ENCODE measurements around the gene PODXL2.

The PODXL2 gene

GRCh38 chr3:127597020-127597771 lies 31.8 kb upstream of the PODXL2 start:
- Histone ChIP-seq H3K9me3 (ENCODE audit: control insufficient read depth, low read length) (no peaks in the 10 kb centered on the region), H3K4me2 (ENCODE audit: low read length) (peak overlapping the region; percentile 76), H3K27me3 (ENCODE audit: control insufficient read depth, insufficient read depth, low read length) (no peaks in the 10 kb centered on the region), H2AFZ (no peak overlapping the region), H3K27ac (no peak overlapping the region), H3K79me2 (no peaks in the 10 kb centered on the region), H3K36me3 (ENCODE audit: control insufficient read depth, insufficient read depth, low read length) (no peaks in the 10 kb centered on the region), H3K4me3 (ENCODE audit: low read depth, low read length) (no peak overlapping the region), H3K9ac (no peak overlapping the region), H3K4me1 (peaks cover 3% of the 10 kb centered on the region)
- TF ChIP-seq CTCF (IDR thresholded peaks at IDR 0.05): no peak

GRCh38 chr3:127598841-127599570 lies 30.0 kb upstream of the PODXL2 start:
- no peaks in the 10 kb centered on the region for H3K9me3 ChIP-seq (ENCODE audit: control insufficient read depth, low read length)
- H3K36me3 ChIP-seq (ENCODE audit: control insufficient read depth, insufficient read depth, low read length): no peaks in the 10 kb centered on the region
- TF ChIP-seq CTCF (IDR thresholded peaks at IDR 0.05): no peak
- peak overlapping the region; percentile 58 for H3K4me3 ChIP-seq (ENCODE audit: low read depth, low read length)
- H3K79me2 ChIP-seq: no peaks in the 10 kb centered on the region
- H2AFZ ChIP-seq: peak overlapping the region; percentile 68
- H3K27ac ChIP-seq: peak overlapping the region; percentile 42
- H3K27me3 ChIP-seq (ENCODE audit: control insufficient read depth, insufficient read depth, low read length): no peaks in the 10 kb centered on the region
- no peak overlapping the region for H3K9ac ChIP-seq
- peak overlapping the region; percentile 76 for H3K4me2 ChIP-seq (ENCODE audit: low read length)
- H3K4me1 ChIP-seq: peaks cover 3% of the 10 kb centered on the region

DNA sequence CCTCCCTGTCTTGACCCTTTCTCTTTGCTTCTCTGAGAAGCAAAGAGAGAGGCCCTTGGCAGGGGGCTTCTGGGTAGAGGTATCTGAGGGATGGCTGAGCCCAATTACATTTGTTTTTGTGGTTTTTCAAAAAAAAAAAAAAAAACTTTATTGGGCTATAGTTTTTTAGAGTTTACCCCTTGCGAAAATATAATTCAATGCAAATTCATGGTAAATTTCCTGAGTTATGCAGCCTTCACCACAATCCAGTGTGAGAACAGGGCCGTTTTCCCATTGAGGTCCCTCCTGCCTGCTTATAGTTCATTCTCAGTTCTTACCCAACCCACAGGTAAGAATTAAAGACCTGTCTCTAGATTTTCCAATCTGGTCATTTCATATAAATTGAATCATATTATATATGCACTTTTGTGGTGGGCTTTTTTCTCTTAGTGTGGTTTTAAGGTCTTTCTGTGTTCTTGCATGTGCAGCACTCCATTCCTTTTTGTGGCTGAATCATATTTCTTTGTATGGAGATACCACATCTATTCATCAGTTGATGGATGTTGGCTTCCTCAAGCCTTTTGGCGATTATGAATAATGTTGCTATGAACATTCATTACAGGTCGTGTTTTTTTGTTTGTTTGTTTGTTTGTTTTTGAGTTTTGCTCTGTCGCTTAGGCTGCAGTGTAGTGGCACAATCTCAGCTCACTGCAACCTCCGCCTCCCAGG lies 28.1 kb upstream of the PODXL2 start:
- Histone ChIP-seq H3K4me2 (ENCODE audit: low read length) (no peak overlapping the region), H3K27me3 (ENCODE audit: control insufficient read depth, insufficient read depth, low read length) (no peaks in the 10 kb centered on the region), H3K36me3 (ENCODE audit: control insufficient read depth, insufficient read depth, low read length) (no peaks in the 10 kb centered on the region), H2AFZ (no peak overlapping the region), H3K79me2 (no peaks in the 10 kb centered on the region), H3K4me1 (no peaks in the 10 kb centered on the region), H3K9ac (no peak overlapping the region), H3K27ac (no peak overlapping the region), H3K4me3 (ENCODE audit: low read depth, low read length) (no peak overlapping the region), H3K9me3 (ENCODE audit: control insufficient read depth, low read length) (no peaks in the 10 kb centered on the region)
- no peak for TF ChIP-seq CTCF (IDR thresholded peaks at IDR 0.05)

DNA sequence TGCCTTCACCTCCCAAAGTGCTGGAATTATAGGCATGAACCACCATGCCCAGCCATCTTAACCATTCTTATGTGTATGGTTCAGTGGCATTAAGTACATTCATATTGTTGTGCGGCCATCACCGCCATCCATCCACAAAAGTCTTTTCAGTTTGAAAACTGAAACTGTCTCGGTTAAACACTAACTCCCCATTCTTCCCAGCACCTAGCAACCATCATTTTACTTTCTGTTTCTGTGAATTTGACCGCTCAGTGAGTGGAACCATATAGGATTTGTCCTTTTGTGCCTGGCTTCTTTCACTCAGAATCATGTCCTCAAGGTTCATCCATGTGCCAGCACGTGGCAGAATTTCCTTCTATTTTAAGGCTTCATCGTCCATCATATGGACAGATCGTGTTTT lies 24.9 kb upstream of the PODXL2 start:
- TF ChIP-seq CTCF (IDR thresholded peaks at IDR 0.05): no peak
- H3K79me2 ChIP-seq: no peaks in the 10 kb centered on the region

More for the DNA sequence above, 24.9 kb upstream of the PODXL2 start:
- Histone ChIP-seq H3K27ac (no peak overlapping the region), H3K4me3 (ENCODE audit: low read depth, low read length) (no peak overlapping the region), H3K4me1 (no peaks in the 10 kb centered on the region), H2AFZ (no peak overlapping the region), H3K4me2 (ENCODE audit: low read length) (no peak overlapping the region), H3K27me3 (ENCODE audit: control insufficient read depth, insufficient read depth, low read length) (no peaks in the 10 kb centered on the region), H3K36me3 (ENCODE audit: control insufficient read depth, insufficient read depth, low read length) (no peaks in the 10 kb centered on the region), H3K9ac (no peak overlapping the region), H3K9me3 (ENCODE audit: control insufficient read depth, low read length) (no peaks in the 10 kb centered on the region)
